HEK293 (cell line): ENCODE results near the gene RASAL2.
"Not testable (repeated sequence)": the region's sequence is repeated elsewhere in the genome, so short reads cannot be mapped to it uniquely, and the experiment has no call there.

Experiments used
- CTCF ChIA-PET: fragments of 350-600 bp; formaldehyde crosslinking; extraction: SDS; loops from one replicate; lab custom pipeline; 2021; ENCODE audit warnings: antibody characterized with exemption; lab: Yijun Ruan, JAX
- POLR2A ChIA-PET: fragments of 300-600 bp; formaldehyde crosslinking; extraction: SDS; loops from one replicate; lab custom pipeline; 2020; ENCODE audit warnings: antibody characterized with exemption, inconsistent platforms; lab: Yijun Ruan, JAX
- H3K27ac ChIP-seq: fragments of 200-500 bp; sonication (Bioruptor generic); 2 replicates; pipeline ENCODE4 v1.5.1; 2014; ENCODE audit warnings: low read depth, low read length, control low read depth, inconsistent platforms; ENCODE audit errors: extremely low read depth
- H3K36me3 ChIP-seq, 2 experiments: fragments of 200-500 bp in 1 of 2; sonication (Bioruptor generic) in 1 of 2; 1 replicate in 1 of 2; 2 replicates in 1 of 2; pipeline ENCODE4 v1.5.1; 2014 to 2017; ENCODE audit warnings: inconsistent platforms in 2 of 2, low read length in 2 of 2; ENCODE audit not compliant: control insufficient read depth in 2 of 2, insufficient read depth in 1 of 2
- H3K4me1 ChIP-seq: fragments of 200-500 bp; sonication (Bioruptor generic); 2 replicates; pipeline ENCODE4 v1.5.1; 2014; ENCODE audit warnings: mild to moderate bottlenecking, low read length, inconsistent platforms; ENCODE audit not compliant: control insufficient read depth, insufficient read depth
- H3K4me3 ChIP-seq: 2 replicates; pipeline ENCODE4 v1.5.1; 2011; ENCODE audit warnings: low read depth, mild to moderate bottlenecking, control low read depth, low read length, moderate library complexity
- H3K9me3 ChIP-seq: fragments of 200-500 bp; sonication (Bioruptor generic); 2 replicates; pipeline ENCODE4 v1.5.1; 2014; ENCODE audit warnings: low read depth, low read length, inconsistent platforms; ENCODE audit not compliant: control insufficient read depth, insufficient read depth
- GLIS2 ChIP-seq: fragments of 450-650 bp; formaldehyde crosslinking; IDR thresholded peaks from 2 replicates; pipeline ENCODE4 v1.5.1; 2016; ENCODE audit warnings: missing biosample characterization, missing genetic modification characterization
- SETDB1 ChIP-seq: IDR thresholded peaks from one replicate; pipeline ENCODE4 v1.6.1; 2017; ENCODE audit warnings: mild to moderate bottlenecking, low read length, moderate library complexity, mixed read lengths; ENCODE audit not compliant: insufficient read length
- ZBTB11 ChIP-seq: fragments of 450-650 bp; formaldehyde crosslinking; conservative IDR thresholded peaks from 2 replicates; pipeline ENCODE4 v1.5.1; 2016; ENCODE audit warnings: low read depth, missing biosample characterization, missing genetic modification characterization
- ZFP37 ChIP-seq: fragments of 450-650 bp; formaldehyde crosslinking; IDR thresholded peaks from 2 replicates; pipeline ENCODE4 v1.5.1; 2016; ENCODE audit warnings: missing biosample characterization, missing genetic modification characterization
- ZFP41 ChIP-seq: fragments of 450-650 bp; formaldehyde crosslinking; IDR thresholded peaks from 2 replicates; pipeline ENCODE4 v1.5.1; 2016; ENCODE audit warnings: missing biosample characterization, missing genetic modification characterization, borderline replicate concordance
- ZNF114 ChIP-seq: fragments of 450-650 bp; formaldehyde crosslinking; IDR thresholded peaks from 2 replicates; pipeline ENCODE4 v1.5.0; 2017; ENCODE audit warnings: missing biosample characterization, missing genetic modification characterization
- ZNF146 ChIP-seq: fragments of 450-650 bp; formaldehyde crosslinking; IDR thresholded peaks from 2 replicates; pipeline ENCODE4 v1.5.1; 2016; ENCODE audit warnings: missing biosample characterization, missing genetic modification characterization
- ZNF169 ChIP-seq: fragments of 450-650 bp; formaldehyde crosslinking; IDR thresholded peaks from 2 replicates; pipeline ENCODE4 v1.5.1; 2016; ENCODE audit warnings: missing biosample characterization, missing genetic modification characterization
- ZNF19 ChIP-seq: fragments of 450-650 bp; formaldehyde crosslinking; IDR thresholded peaks from 2 replicates; pipeline ENCODE4; 2016; ENCODE audit warnings: missing biosample characterization, missing genetic modification characterization, low read depth
- ZNF433 ChIP-seq: fragments of 450-650 bp; formaldehyde crosslinking; IDR thresholded peaks from 2 replicates; pipeline ENCODE4 v1.5.1; 2016; ENCODE audit warnings: missing biosample characterization, missing genetic modification characterization, low read depth
- ZNF510 ChIP-seq: fragments of 450-650 bp; formaldehyde crosslinking; IDR thresholded peaks from 2 replicates; pipeline ENCODE4 v1.5.1; 2018; ENCODE audit warnings: mild to moderate bottlenecking, missing genetic modification characterization, missing biosample characterization; ENCODE audit not compliant: insufficient replicate concordance
- ZNF561 ChIP-seq: fragments of 450-650 bp; IDR thresholded peaks from 2 replicates; pipeline ENCODE4 v1.5.1; 2018; ENCODE audit warnings: missing biosample characterization, missing genetic modification characterization, borderline replicate concordance
- ZNF776 ChIP-seq: fragments of 450-650 bp; formaldehyde crosslinking; IDR thresholded peaks from 2 replicates; pipeline ENCODE4 v1.5.0; 2017; ENCODE audit warnings: missing biosample characterization, missing genetic modification characterization, borderline replicate concordance
- ZNF830 ChIP-seq: fragments of 450-650 bp; IDR thresholded peaks from 2 replicates; pipeline ENCODE4 v1.5.0; 2018; ENCODE audit warnings: missing biosample characterization, missing genetic modification characterization, low read depth, mild to moderate bottlenecking, moderate library complexity
- ZSCAN16 ChIP-seq: fragments of 450-650 bp; formaldehyde crosslinking; IDR thresholded peaks from 2 replicates; pipeline ENCODE4 v1.5.1; 2016; ENCODE audit warnings: missing biosample characterization, missing genetic modification characterization
- ZSCAN30 ChIP-seq: fragments of 450-650 bp; IDR thresholded peaks from 2 replicates; pipeline ENCODE4 v1.5.1; 2018; ENCODE audit warnings: missing biosample characterization, mild to moderate bottlenecking, missing genetic modification characterization, moderate library complexity
- ZSCAN4 ChIP-seq: fragments of 450-650 bp; formaldehyde crosslinking; IDR thresholded peaks from 2 replicates; pipeline ENCODE4 v1.5.1; 2017; ENCODE audit warnings: missing biosample characterization, missing genetic modification characterization

The RASAL2 gene

GRCh38 chr1:178196631-178197030 lies 102.7 kb downstream of the RASAL2 start:
- POLR2A ChIA-PET = no interaction called here
- H3K4me1 ChIP-seq = peaks cover 3% of the 10 kb centered on the region; the same call in 1 of the 2 replicates
- H3K9me3 ChIP-seq = no peaks in the 10 kb centered on the region
- TF ChIP-seq ZNF830 (tag by site-specific recombination) = no peak
- no peak for TF ChIP-seq ZSCAN16 (tag by site-specific recombination)
- no peak for TF ChIP-seq ZNF561 (tag by site-specific recombination)
- TF ChIP-seq ZNF146 (tag by site-specific recombination) = no peak
- CTCF ChIA-PET = interaction anchor here (0.6 kb wide), 1 partner anchor 102 kb away, joined by 3 read pairs; no protein-coding TSS in a partner anchor
- no peak overlapping the region for H3K27ac ChIP-seq
- no peak overlapping the region for H3K4me3 ChIP-seq
- no peaks in the 10 kb centered on the region; a peak in 1 of 3 replicates for H3K36me3 ChIP-seq

GRCh38 chr1:178202095-178202494 lies 108.2 kb downstream of the RASAL2 start:
- H3K4me3 ChIP-seq, H3K36me3 ChIP-seq, H3K4me1 ChIP-seq, POLR2A ChIA-PET, H3K9me3 ChIP-seq, H3K27ac ChIP-seq: not testable (repeated sequence)
- CTCF ChIA-PET = interaction anchor here (1.0 to 1.1 kb wide), 2 partner anchors 10 to 98 kb away, joined by 3 read pairs; no protein-coding TSS in a partner anchor

- CTCF ChIA-PET = interaction anchor here (1.2 kb wide), 1 partner anchor 12 kb away, joined by 3 read pairs; no protein-coding TSS in a partner anchor
- H3K9me3 ChIP-seq, H3K36me3 ChIP-seq, H3K27ac ChIP-seq, H3K4me3 ChIP-seq, H3K4me1 ChIP-seq, POLR2A ChIA-PET: not testable (repeated sequence)
Observed at GRCh38 chr1:178202546-178202945, 108.6 kb downstream of the RASAL2 start.

- H3K4me3 ChIP-seq, H3K9me3 ChIP-seq, H3K4me1 ChIP-seq, H3K36me3 ChIP-seq, H3K27ac ChIP-seq, CTCF ChIA-PET, POLR2A ChIA-PET: not testable (repeated sequence)
- peak; percentile 44 for TF ChIP-seq SETDB1
Observed at GRCh38 chr1:178208269-178208856, 114.5 kb downstream of the RASAL2 start.

- Histone ChIP-seq H3K36me3 (no peaks in the 10 kb centered on the region), H3K4me1 (no peaks in the 10 kb centered on the region), H3K27ac (no peak overlapping the region), H3K4me3 (no peak overlapping the region), H3K9me3 (no peaks in the 10 kb centered on the region; the same call in 1 of the 2 replicates)
- TF ChIP-seq ZNF169 (no peak), ZNF433 (tag by site-specific recombination) (no peak), GLIS2 (tag by site-specific recombination) (no peak), ZFP41 (tag by site-specific recombination) (no peak), SETDB1 (peak; percentile 44)
- POLR2A ChIA-PET = no interaction called here
- CTCF ChIA-PET = interaction anchor here (1.6 kb wide), 1 partner anchor 9 kb away, joined by 3 read pairs; no protein-coding TSS in a partner anchor
Observed at GRCh38 chr1:178209935-178210334, 116.0 kb downstream of the RASAL2 start.

- no peaks in the 10 kb centered on the region for H3K36me3 ChIP-seq
- no peak overlapping the region for H3K4me3 ChIP-seq
- H3K9me3 ChIP-seq = no peaks in the 10 kb centered on the region
- H3K27ac ChIP-seq = no peak overlapping the region
- POLR2A ChIA-PET = no interaction called here
- H3K4me1 ChIP-seq = no peaks in the 10 kb centered on the region
- CTCF ChIA-PET = interaction anchor here (0.8 to 1.0 kb wide), 2 partner anchors 31 to 50 kb away, joined by 3 read pairs; no protein-coding TSS in a partner anchor
- TF ChIP-seq ZNF510 = no peak
- no peak for TF ChIP-seq ZSCAN30
- no peak for TF ChIP-seq ZNF114 (tag by site-specific recombination)
- TF ChIP-seq ZFP37 = no peak
- no peak for TF ChIP-seq ZNF776 (tag by site-specific recombination)
- TF ChIP-seq ZBTB11 = no peak
- no peak for TF ChIP-seq ZNF19
- no peak for TF ChIP-seq ZSCAN4 (tag by site-specific recombination)
Observed at GRCh38 chr1:178218550-178218949, 124.6 kb downstream of the RASAL2 start.
